Mesendoderm (in vitro differentiated cells): ENCODE measurements around the gene MXI1.

Source experiments
- DNase-seq: peaks from one replicate; pipeline ENCODE4 v3.0.0; 2013
- H2AK5ac ChIP-seq: 2 replicates; pipeline ENCODE4 v1.6.1; 2013; ENCODE audit warnings: low read length, inconsistent platforms
- H2BK120ac ChIP-seq: 2 replicates; pipeline ENCODE4 v1.6.1; 2013; ENCODE audit warnings: low read depth, mild to moderate bottlenecking, low read length, moderate library complexity, mixed read lengths
- H2BK15ac ChIP-seq: replicated peaks from 2 replicates; pipeline ENCODE4 v1.6.1; 2013; ENCODE audit warnings: low read depth, mild to moderate bottlenecking, moderate library complexity
- H2BK5ac ChIP-seq: 2 replicates; pipeline ENCODE4 v1.6.1; 2013; ENCODE audit warnings: low read length, inconsistent platforms
- H3K18ac ChIP-seq: 2 replicates; pipeline ENCODE4 v1.6.1; 2013; ENCODE audit warnings: mild to moderate bottlenecking, low read length, mixed read lengths
- H3K23ac ChIP-seq: one replicate; pipeline ENCODE4 v1.6.1; 2013; ENCODE audit warnings: low read length
- H3K27ac ChIP-seq: 2 replicates; pipeline ENCODE4 v1.5.1; 2013; ENCODE audit warnings: low read depth, mild to moderate bottlenecking, inconsistent platforms, low read length, moderate library complexity
- H3K27me3 ChIP-seq: 2 replicates; pipeline ENCODE4 v1.6.1; 2013; ENCODE audit warnings: low read length, control low read depth, mild to moderate bottlenecking, inconsistent platforms; ENCODE audit not compliant: insufficient read depth, poor library complexity
- H3K36me3 ChIP-seq: 2 replicates; pipeline ENCODE4 v1.6.1; 2013; ENCODE audit warnings: low read length, inconsistent platforms; ENCODE audit not compliant: control insufficient read depth, insufficient read depth
- H3K4ac ChIP-seq: one replicate; pipeline ENCODE4 v1.6.1; 2013; ENCODE audit warnings: low read depth, mild to moderate bottlenecking, low read length, moderate library complexity
- H3K4me1 ChIP-seq: 2 replicates; pipeline ENCODE4 v1.6.1; 2013; ENCODE audit warnings: low read depth, low read length, inconsistent platforms; ENCODE audit not compliant: control insufficient read depth
- H3K4me2 ChIP-seq: 2 replicates; pipeline ENCODE4 v1.6.1; 2013; ENCODE audit warnings: low read length
- H3K4me3 ChIP-seq: 2 replicates; pipeline ENCODE4 v1.5.1; 2013; ENCODE audit warnings: mild to moderate bottlenecking, low read length
- H3K56ac ChIP-seq: one replicate; pipeline ENCODE4 v1.6.1; 2013; ENCODE audit warnings: low read length
- H3K79me1 ChIP-seq: 2 replicates; pipeline ENCODE4 v1.6.1; 2013; ENCODE audit warnings: low read length, inconsistent platforms
- H3K79me2 ChIP-seq: 2 replicates; pipeline ENCODE4 v1.6.1; 2013; ENCODE audit warnings: mild to moderate bottlenecking, low read length; ENCODE audit not compliant: control insufficient read depth, insufficient read depth
- H3K9ac ChIP-seq: 2 replicates; pipeline ENCODE4 v1.6.1; 2013; ENCODE audit warnings: low read length, inconsistent platforms
- H4K5ac ChIP-seq: one replicate; pipeline ENCODE4 v1.6.1; 2013; ENCODE audit warnings: low read length
- H4K8ac ChIP-seq: one replicate; pipeline ENCODE4 v1.6.1; 2013; ENCODE audit warnings: low read depth, mild to moderate bottlenecking, control low read depth, low read length, moderate library complexity
- WGBS: extraction: QIAGEN DNeasy Blood & Tissue Kit; methylation state at CpG from one replicate; pipeline ENCODE4 v1.1.7; 2013; ENCODE audit warnings: low lambda C conversion rate, missing lambda C conversion rate; ENCODE audit not compliant: insufficient coverage; ENCODE audit errors: extremely low coverage; 5-methylcytosine and 5-hydroxymethylcytosine counted together

MXI1 gene

DNA sequence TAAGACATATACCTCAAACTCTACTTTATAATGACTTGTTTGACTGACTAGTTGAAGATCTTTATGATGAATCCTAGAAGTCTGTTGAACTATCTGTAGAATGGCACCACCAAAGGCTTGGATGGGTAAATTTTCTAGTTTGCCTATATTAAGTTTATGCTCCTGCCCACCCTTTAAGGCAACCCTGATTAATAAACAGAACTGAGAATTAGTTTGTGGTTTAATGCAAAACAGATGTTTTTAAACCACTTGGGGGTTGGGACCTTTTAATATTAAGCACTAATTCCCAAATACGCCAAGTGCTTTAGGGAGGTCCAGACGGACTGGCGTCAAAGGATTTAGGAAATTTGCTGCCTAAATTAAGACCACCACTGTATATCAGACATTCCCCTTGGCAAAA is 76.9 kb downstream of the MXI1 start:
- Histone ChIP-seq H2BK15ac (no peak overlapping the region), H3K79me1 (no peaks in the 10 kb centered on the region), H3K79me2 (no peaks in the 10 kb centered on the region), H4K8ac (no peak overlapping the region), H2BK120ac (no peak overlapping the region), H3K27ac (no peak overlapping the region), H3K9ac (no peak overlapping the region), H3K36me3 (no peaks in the 10 kb centered on the region), H3K4ac (no peak overlapping the region), H3K27me3 (no peaks in the 10 kb centered on the region), H3K56ac (no peak overlapping the region), H3K18ac (no peak overlapping the region), H2AK5ac (no peak overlapping the region), H2BK5ac (no peak overlapping the region), H3K4me3 (no peak overlapping the region), H3K4me2 (no peak overlapping the region), H3K23ac (no peak overlapping the region), H4K5ac (no peak overlapping the region), H3K4me1 (no peaks in the 10 kb centered on the region)
- no peak for DNase-seq
- WGBS: no CpG with 5 or more reads among the region's 3 CpGs

GRCh38 chr10:110285501-110285900 is 78.1 kb downstream of the MXI1 start:
- Histone ChIP-seq H3K79me2 (no peaks in the 10 kb centered on the region), H3K4me2 (no peak overlapping the region), H2AK5ac (no peak overlapping the region), H3K56ac (no peak overlapping the region), H3K4me1 (no peaks in the 10 kb centered on the region), H2BK15ac (no peak overlapping the region), H4K8ac (no peak overlapping the region), H2BK120ac (no peak overlapping the region), H3K9ac (no peak overlapping the region), H3K27me3 (no peaks in the 10 kb centered on the region), H3K4ac (no peak overlapping the region), H3K79me1 (no peaks in the 10 kb centered on the region), H3K18ac (no peak overlapping the region), H3K36me3 (no peaks in the 10 kb centered on the region), H3K23ac (no peak overlapping the region), H2BK5ac (no peak overlapping the region), H3K4me3 (no peak overlapping the region), H3K27ac (no peak overlapping the region), H4K5ac (no peak overlapping the region)
- no CpG with 5 or more reads among the region's 2 CpGs for WGBS
- DNase-seq: peak; percentile 18

DNA sequence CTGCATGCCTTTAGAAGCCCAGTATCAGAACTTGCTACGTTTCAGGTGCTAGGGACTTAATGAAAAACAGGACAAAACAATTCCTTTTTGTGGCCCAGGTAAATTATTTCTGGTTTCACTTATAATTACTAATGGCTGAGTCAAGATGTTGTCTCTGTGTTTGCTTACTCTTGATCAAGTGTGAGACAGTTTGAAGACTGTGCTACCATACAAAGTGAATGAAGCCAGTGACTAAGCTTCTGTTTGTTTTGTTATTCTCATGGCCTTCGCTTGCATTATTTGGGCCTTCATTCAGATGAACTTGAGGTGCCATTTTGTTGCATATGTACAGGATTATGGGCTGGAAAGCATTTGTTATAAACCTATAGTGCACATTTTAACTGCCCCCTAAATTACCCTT is 79.4 kb downstream of the MXI1 start:
- no peaks in the 10 kb centered on the region for H3K36me3 ChIP-seq
- H3K4ac ChIP-seq: no peak overlapping the region

DNA sequence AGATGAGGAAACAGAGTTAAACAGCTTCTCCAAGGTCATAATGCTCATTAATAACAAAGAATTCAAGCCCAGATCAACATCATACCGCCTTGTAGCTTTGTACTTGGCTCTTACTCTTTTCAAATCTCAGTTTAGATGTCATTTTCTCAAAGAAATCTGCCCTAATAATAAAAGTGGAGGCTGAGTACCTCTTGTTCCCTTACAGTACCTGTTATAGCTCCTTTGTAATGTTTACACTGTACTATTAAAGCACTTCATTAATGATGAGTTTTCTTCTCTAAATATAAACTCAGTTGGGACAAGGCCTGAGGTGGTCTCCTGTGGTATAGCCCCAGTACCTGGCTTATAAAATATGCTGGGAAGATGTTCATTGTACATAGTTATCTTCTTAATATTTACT is 89.6 kb downstream of the MXI1 start:
- H3K4me2 ChIP-seq: no peak overlapping the region
- no peak overlapping the region for H3K9ac ChIP-seq
- H2AK5ac ChIP-seq: no peak overlapping the region
- H2BK15ac ChIP-seq: no peak overlapping the region
- no CpG with 5 or more reads among the region's 1 CpG for WGBS
- peaks cover 7% of the 10 kb centered on the region for H3K79me1 ChIP-seq
- no peak overlapping the region for H3K18ac ChIP-seq
- no peak overlapping the region for H2BK5ac ChIP-seq
- no peaks in the 10 kb centered on the region for H3K27me3 ChIP-seq
- H3K4me3 ChIP-seq: no peak overlapping the region
- no peaks in the 10 kb centered on the region for H3K4me1 ChIP-seq
- peaks cover 14% of the 10 kb centered on the region for H3K79me2 ChIP-seq
- H4K8ac ChIP-seq: no peak overlapping the region
- H3K4ac ChIP-seq: no peak overlapping the region
- no peak overlapping the region for H3K27ac ChIP-seq
- H2BK120ac ChIP-seq: no peak overlapping the region
- H3K56ac ChIP-seq: no peak overlapping the region
- H3K23ac ChIP-seq: no peak overlapping the region
- peaks cover 9% of the 10 kb centered on the region for H3K36me3 ChIP-seq
- H4K5ac ChIP-seq: no peak overlapping the region
- DNase-seq: no peak

More for the DNA sequence above, 79.4 kb downstream of the MXI1 start:
- no CpG with 5 or more reads among the region's 2 CpGs for WGBS
- Histone ChIP-seq H3K27ac (no peak overlapping the region), H3K23ac (no peak overlapping the region), H3K4me3 (no peak overlapping the region), H2AK5ac (no peak overlapping the region), H3K56ac (no peak overlapping the region), H3K27me3 (no peaks in the 10 kb centered on the region), H3K18ac (no peak overlapping the region), H3K79me2 (no peaks in the 10 kb centered on the region), H3K79me1 (no peaks in the 10 kb centered on the region), H3K4me1 (no peaks in the 10 kb centered on the region), H2BK5ac (no peak overlapping the region), H4K5ac (no peak overlapping the region), H2BK15ac (no peak overlapping the region), H3K4me2 (no peak overlapping the region), H4K8ac (no peak overlapping the region), H3K9ac (no peak overlapping the region), H2BK120ac (no peak overlapping the region)
- no peak for DNase-seq

- no peak overlapping the region for H2BK5ac ChIP-seq
- H4K8ac ChIP-seq: no peak overlapping the region
- H3K4ac ChIP-seq: no peak overlapping the region
- H3K18ac ChIP-seq: no peak overlapping the region
- no peak overlapping the region for H3K4me3 ChIP-seq
- H2BK15ac ChIP-seq: no peak overlapping the region
- no peaks in the 10 kb centered on the region for H3K4me1 ChIP-seq
- peaks cover 7% of the 10 kb centered on the region for H3K79me1 ChIP-seq
- H3K56ac ChIP-seq: no peak overlapping the region
- no peak overlapping the region for H3K9ac ChIP-seq
- H4K5ac ChIP-seq: no peak overlapping the region
- no peaks in the 10 kb centered on the region for H3K27me3 ChIP-seq
- H3K79me2 ChIP-seq: peaks cover 36% of the 10 kb centered on the region
- H3K36me3 ChIP-seq: peaks cover 6% of the 10 kb centered on the region
- no peak overlapping the region for H2BK120ac ChIP-seq
- H2AK5ac ChIP-seq: no peak overlapping the region
- no peak for DNase-seq
- H3K23ac ChIP-seq: no peak overlapping the region
- no peak overlapping the region for H3K4me2 ChIP-seq
- no peak overlapping the region for H3K27ac ChIP-seq
- no CpG with 5 or more reads among the region's 5 CpGs for WGBS
Observed at GRCh38 chr10:110300486-110300986, 93.1 kb downstream of the MXI1 start.

- no peak overlapping the region for H2BK120ac ChIP-seq
- H2BK15ac ChIP-seq: no peak overlapping the region
- H3K4me3 ChIP-seq: peak overlapping the region; percentile 87
- H3K27me3 ChIP-seq: no peaks in the 10 kb centered on the region
- no peak overlapping the region for H4K5ac ChIP-seq
- no peak overlapping the region for H2BK5ac ChIP-seq
- H3K79me1 ChIP-seq: peaks cover 4% of the 10 kb centered on the region
- H3K27ac ChIP-seq: no peak overlapping the region
- peak overlapping the region; percentile 96 for H3K9ac ChIP-seq
- H3K23ac ChIP-seq: no peak overlapping the region
- no peak overlapping the region for H4K8ac ChIP-seq
- H3K4me2 ChIP-seq: peak overlapping the region; percentile 66
- no peaks in the 10 kb centered on the region for H3K36me3 ChIP-seq
- no peaks in the 10 kb centered on the region for H3K4me1 ChIP-seq
- no peak overlapping the region for H3K4ac ChIP-seq
- no peak overlapping the region for H2AK5ac ChIP-seq
- DNase-seq: no peak
- H3K18ac ChIP-seq: no peak overlapping the region
- peaks cover 36% of the 10 kb centered on the region for H3K79me2 ChIP-seq
- WGBS: no CpG with 5 or more reads among the region's 4 CpGs
- peak overlapping the region; percentile 96 for H3K56ac ChIP-seq
Observed at GRCh38 chr10:110303681-110304080, 96.3 kb downstream of the MXI1 start.
